ENCODE results near the gene VAC14.
"Not testable (repeated sequence)": the region's sequence is repeated elsewhere in the genome, so short reads cannot be mapped to it uniquely, and the experiment has no call there.

VAC14 gene

GRCh38 chr16:70658921-70659320 lies 142.0 kb downstream of the VAC14 start:
- DNase-seq, result no peak

- no peak for DNase-seq
Measured at GRCh38 chr16:70657956-70658355, 143.0 kb downstream of the VAC14 start.

- no peak for DNase-seq
Measured at GRCh38 chr16:70656712-70657263, 144.2 kb downstream of the VAC14 start.

- no peak for DNase-seq
Measured at GRCh38 chr16:70656065-70656711, 144.8 kb downstream of the VAC14 start.

- DNase-seq, result no peak
Measured at GRCh38 chr16:70653809-70654771, 146.9 kb downstream of the VAC14 start.

- no peak for DNase-seq
Measured at GRCh38 chr16:70653406-70653805, 147.6 kb downstream of the VAC14 start.

- DNase-seq, result no peak
Measured at GRCh38 chr16:70652322-70652721, 148.6 kb downstream of the VAC14 start.

- DNase-seq, result no peak
Measured at GRCh38 chr16:70651524-70651923, 149.4 kb downstream of the VAC14 start.

GRCh38 chr16:70650216-70650615 lies 150.7 kb downstream of the VAC14 start:
- DNase-seq, result no peak

GRCh38 chr16:70649300-70649699 lies 151.7 kb downstream of the VAC14 start:
- no peak for DNase-seq

- no peak for DNase-seq
Measured at GRCh38 chr16:70648606-70649005, 152.4 kb downstream of the VAC14 start.

GRCh38 chr16:70647441-70648359 lies 153.3 kb downstream of the VAC14 start:
- DNase-seq, result no peak

- no peak for DNase-seq
Measured at GRCh38 chr16:70646260-70647241, 154.4 kb downstream of the VAC14 start, which contains the start of gene IL34. Gene IL34 (plus strand): TSS chr16:70646559. CDS start chr16:70646948, 389 bp downstream.

GRCh38 chr16:70644763-70645597 lies 156.0 kb downstream of the VAC14 start:
- no peak for DNase-seq

GRCh38 chr16:70643264-70643663 lies 157.7 kb downstream of the VAC14 start:
- DNase-seq, result not testable (repeated sequence)

- no peak for DNase-seq
Measured at GRCh38 chr16:70642633-70643032, 158.3 kb downstream of the VAC14 start.

GRCh38 chr16:70638814-70639792 lies 161.9 kb downstream of the VAC14 start:
- DNase-seq, result no peak
